CD4-positive, alpha-beta T cell treated with Interleukin-15 for 4 hours (primary cell): ENCODE measurements around the gene MPRIP.

Source experiments
- DNase-seq: peaks from one replicate; pipeline ENCODE4 v3.0.0-alpha.2; 2020; ENCODE audit warnings: low spot score

Gene MPRIP

GRCh38 chr17:17071531-17072360 is 29.5 kb downstream of the MPRIP start:
- DNase-seq: no peak

- DNase-seq: no peak
Measured at GRCh38 chr17:17072546-17072945, 30.3 kb downstream of the MPRIP start.

- no peak for DNase-seq
Measured at GRCh38 chr17:17073030-17073564, 30.8 kb downstream of the MPRIP start.

- no peak for DNase-seq
Measured at GRCh38 chr17:17073581-17074403, 31.5 kb downstream of the MPRIP start.

- no peak for DNase-seq
Measured at GRCh38 chr17:17075125-17075781, 33.0 kb downstream of the MPRIP start.

GRCh38 chr17:17076066-17076465 is 33.8 kb downstream of the MPRIP start:
- no peak for DNase-seq

- DNase-seq: no peak
Measured at GRCh38 chr17:17077101-17077500, 34.8 kb downstream of the MPRIP start.

GRCh38 chr17:17077861-17078732 is 35.8 kb downstream of the MPRIP start:
- no peak for DNase-seq

- DNase-seq: no peak
Measured at GRCh38 chr17:17078832-17079231, 36.6 kb downstream of the MPRIP start.

GRCh38 chr17:17079336-17079735 is 37.1 kb downstream of the MPRIP start:
- DNase-seq: no peak

- DNase-seq: no peak
Measured at GRCh38 chr17:17079761-17080160, 37.5 kb downstream of the MPRIP start.

- no peak for DNase-seq
Measured at GRCh38 chr17:17080181-17080631, 37.9 kb downstream of the MPRIP start.

- no peak for DNase-seq
Measured at GRCh38 chr17:17080781-17081180, 38.5 kb downstream of the MPRIP start.

GRCh38 chr17:17081304-17081940 is 39.2 kb downstream of the MPRIP start:
- DNase-seq: no peak

GRCh38 chr17:17082878-17083277 is 40.6 kb downstream of the MPRIP start:
- DNase-seq: no peak

GRCh38 chr17:17084317-17084835 is 42.1 kb downstream of the MPRIP start:
- DNase-seq: no peak

- no peak for DNase-seq
Measured at GRCh38 chr17:17084941-17085340, 42.7 kb downstream of the MPRIP start.

GRCh38 chr17:17086585-17086984 is 44.3 kb downstream of the MPRIP start:
- no peak for DNase-seq

GRCh38 chr17:17087424-17088015 is 45.3 kb downstream of the MPRIP start:
- DNase-seq: no peak

- no peak for DNase-seq
Measured at GRCh38 chr17:17088086-17088485, 45.8 kb downstream of the MPRIP start.
